Endothelial cell of umbilical vein (primary cell): Measurements from ENCODE around the gene MVP. TPM values are rescaled to one million over a fixed set of nuclear protein-coding genes. Genes with fewer than 3 reads are reported as not detected.

ENCODE experiments used
- BruUV-seq: library from RNA; stranded (reverse); fragments of 400-500 nt; replicated peaks from 2 replicates; lab custom pipeline; 2021; lab: Mats Ljungman, UMichigan
- CTCF ChIA-PET: fragments of 300-600, 350-600 bp; sonication (Branson Sonifier 250); formaldehyde crosslinking; loops from one replicate; lab custom pipeline; 2021; ENCODE audit warnings: antibody characterized with exemption, inconsistent platforms; lab: Charles Lee
- POLR2A ChIA-PET: fragments of 300-600, 350-600 bp; sonication (Branson Sonifier 250); formaldehyde crosslinking; loops from one replicate; lab custom pipeline; 2021; ENCODE audit warnings: antibody characterized with exemption, inconsistent platforms; lab: Charles Lee
- DNase-seq: peaks from one replicate; pipeline ENCODE4 v3.0.0-alpha.2; 2011; ENCODE audit warnings: low read depth, low spot score
- FAIRE-seq: peaks from 2 replicates; lab custom pipeline; 2011; peaks lifted over from hg19 to GRCh38; lab: Jason Lieb, UNC
- H2AFZ ChIP-seq: 2 replicates; pipeline ENCODE4 v1.6.0; 2012; ENCODE audit warnings: low read depth, low read length, control low read depth, inconsistent platforms
- H3K27ac ChIP-seq: 2 replicates; pipeline ENCODE4 v1.5.1; 2011; ENCODE audit warnings: low read depth, mild to moderate bottlenecking, control low read depth, low read length, moderate library complexity; ENCODE audit not compliant: insufficient read depth
- H3K27me3 ChIP-seq, 2 experiments: 2 replicates each; pipeline versions ENCODE4 v1.6.0 to v1.6.1; 2011; ENCODE audit warnings: low read length in 2 of 2, mixed read lengths in 1 of 2; ENCODE audit not compliant: control insufficient read depth in 2 of 2, insufficient read depth in 2 of 2
- H3K36me3 ChIP-seq, 2 experiments: 2 replicates in 1 of 2; 3 replicates in 1 of 2; pipeline ENCODE4 v1.5.1; 2011; ENCODE audit warnings: low read length in 2 of 2, mild to moderate bottlenecking in 1 of 2, moderate library complexity in 1 of 2; ENCODE audit not compliant: control insufficient read depth in 2 of 2, insufficient read depth in 2 of 2; ENCODE audit errors: extremely low read depth in 1 of 2
- H3K4me1 ChIP-seq: 3 replicates; pipeline ENCODE4 v1.5.1; 2011; ENCODE audit warnings: mild to moderate bottlenecking, low read length; ENCODE audit not compliant: control insufficient read depth, insufficient read depth; ENCODE audit errors: extremely low read depth
- H3K4me2 ChIP-seq: 2 replicates; pipeline ENCODE4 v1.6.1; 2011; ENCODE audit warnings: low read length, control low read depth, mixed read lengths; ENCODE audit not compliant: insufficient read depth
- H3K4me3 ChIP-seq, 3 experiments: fragments of 200-600 bp in 1 of 3; sonication (generic), shearing (Covaris generic) in 1 of 3; replicated peaks in 1 of 3; 2 replicates each; pipeline ENCODE4 v1.5.1; 2011 to 2016; ENCODE audit warnings: control low read depth in 3 of 3, low read length in 3 of 3, mild to moderate bottlenecking in 2 of 3, inconsistent platforms in 1 of 3, low read depth in 1 of 3, moderate library complexity in 1 of 3; ENCODE audit not compliant: insufficient read depth in 1 of 3
- H3K79me2 ChIP-seq: 2 replicates; pipeline ENCODE4 v1.6.0; 2012; ENCODE audit warnings: low read length, inconsistent platforms; ENCODE audit not compliant: control insufficient read depth, insufficient read depth
- H3K9ac ChIP-seq: replicated peaks from 2 replicates; pipeline ENCODE3; 2011; ENCODE audit warnings: low read length, control low read depth; ENCODE audit not compliant: insufficient read depth; ENCODE audit errors: extremely low read depth
- H3K9me1 ChIP-seq: replicated peaks from 3 replicates; pipeline ENCODE4 v1.6.0; 2011; ENCODE audit warnings: mild to moderate bottlenecking, low read length; ENCODE audit not compliant: control insufficient read depth, insufficient read depth; ENCODE audit errors: extremely low read depth
- H3K9me3 ChIP-seq: replicated peaks from 2 replicates; pipeline ENCODE4 v1.5.1; 2012; ENCODE audit warnings: low read length, inconsistent platforms; ENCODE audit not compliant: control insufficient read depth, insufficient read depth
- H4K20me1 ChIP-seq: replicated peaks from 2 replicates; pipeline ENCODE3; 2011; ENCODE audit warnings: mild to moderate bottlenecking, low read length; ENCODE audit not compliant: control insufficient read depth, insufficient read depth; ENCODE audit errors: extremely low read depth
- CTCF ChIP-seq, 2 donors: IDR thresholded peaks; 1 replicate in 1 of 2; 2 replicates in 1 of 2; pipeline ENCODE4 v1.5.1; 2011; ENCODE audit warnings: low read length in 2 of 2, mild to moderate bottlenecking in 2 of 2, moderate library complexity in 2 of 2, control low read depth in 1 of 2, inconsistent platforms in 1 of 2, low read depth in 1 of 2; ENCODE audit not compliant: insufficient read depth in 1 of 2; ENCODE audit errors: extremely low read depth in 1 of 2
- EZH2 ChIP-seq: IDR thresholded peaks from 2 replicates; pipeline ENCODE4 v1.6.1; 2012; ENCODE audit warnings: borderline replicate concordance, low read depth, mild to moderate bottlenecking, moderate library complexity, low read length, inconsistent platforms; ENCODE audit not compliant: severe bottlenecking
- FOS ChIP-seq: IDR thresholded peaks from 2 replicates; pipeline ENCODE4 v1.6.1; 2011; ENCODE audit warnings: mild to moderate bottlenecking, low read length, moderate library complexity, borderline replicate concordance; ENCODE audit not compliant: insufficient read depth
- GATA2 ChIP-seq: IDR thresholded peaks from 2 replicates; pipeline ENCODE4 v1.7.0; 2011; ENCODE audit warnings: low read depth, mild to moderate bottlenecking, moderate library complexity, mixed read lengths, low read length; ENCODE audit not compliant: insufficient read length, insufficient read depth
- JUN ChIP-seq: IDR thresholded peaks from 2 replicates; pipeline ENCODE4 v1.6.1; 2011; ENCODE audit warnings: borderline replicate concordance, low read depth; ENCODE audit not compliant: insufficient read length, insufficient read depth
- MAX ChIP-seq: IDR thresholded peaks from 2 replicates; pipeline ENCODE4 v1.6.1; 2011; ENCODE audit not compliant: insufficient read depth, insufficient read length
- MYC ChIP-seq: IDR thresholded peaks from one replicate; pipeline ENCODE4 v1.6.1; 2011; ENCODE audit warnings: mild to moderate bottlenecking, low read depth, low read length
- POLR2A ChIP-seq: IDR thresholded peaks from 2 replicates; pipeline ENCODE4 v1.6.1; 2012; ENCODE audit warnings: low read depth, mild to moderate bottlenecking, control low read depth, low read length
- POLR2AphosphoS5 ChIP-seq: IDR thresholded peaks from 2 replicates; pipeline ENCODE4 v1.6.1; 2012; ENCODE audit warnings: low read depth, mild to moderate bottlenecking, control low read depth, low read length, moderate library complexity; ENCODE audit not compliant: insufficient read depth
- dilution Hi-C: fragments of 300-500 bp; cut with MboI; formaldehyde crosslinking; loops from one replicate; pipeline ENCODE4 v1.15.0; 2019; ENCODE audit warnings: low sequenced_read_pairs; ENCODE audit not compliant: extremely low pct_ligation_motif_present
- intact Hi-C: fragments of 100-400 bp; cut with micrococcal nuclease; formaldehyde crosslinking; loops from one replicate; pipeline ENCODE4 v1.10.0; 2022
- polyA plus RNA-seq, 4 experiments: library from polyadenylated mRNA; depleted of rRNA in 3 of 4; stranded (reverse) in 3 of 4; unstranded in 1 of 4; fragments of >200 nt; gene quantifications; 2 replicates each; pipeline versions ENCODE4 v1.2.1 to v1.2.3, GENCODE V29; 2011 to 2012; ENCODE audit warnings: missing spikeins in 1 of 4
- total RNA-seq: library from RNA; stranded (reverse); gene quantifications from 2 replicates; pipeline ENCODE4 v1.2.3, GENCODE V29; 2021

The MVP gene
- total and polyA plus RNA-seq, 2 donors (not counting 3 experiments of a cell fraction or from before 2014, with no cell fraction given), result 49.8 to 118 TPM

GRCh38 chr16:29821643-29822115 is 1.4 kb downstream of the MVP start:
- dilution Hi-C loops (no loop called here), intact Hi-C loops (loop anchor here (2.0 to 10.0 kb wide), 5 partner anchors 27 to 151 kb away; partner anchors contain the start of genes ASPHD1, CDIPT, KCTD13 and TAOK2)
- Histone ChIP-seq H3K36me3 (peaks cover 0 to 5% of the 10 kb centered on the region in 2 experiments), H3K9me3 (no peaks in the 10 kb centered on the region), H3K9ac (peak overlapping the region; percentile 63), H3K9me1 (no peaks in the 10 kb centered on the region), H4K20me1 (no peaks in the 10 kb centered on the region), H2AFZ (no peak overlapping the region), H3K4me3 (peak overlapping the region in 2 of 3 experiments; percentile 29 to 91), H3K79me2 (peaks cover 40% of the 10 kb centered on the region), H3K27ac (peak overlapping the region; percentile 67), H3K4me2 (peak overlapping the region; percentile 89), H3K4me1 (peaks cover 56% of the 10 kb centered on the region), H3K27me3 (no peaks in the 10 kb centered on the region)
- peak; percentile 43 for TF ChIP-seq POLR2AphosphoS5
- TF ChIP-seq FOS, result peak; percentile 73
- TF ChIP-seq JUN, result no peak
- no peak for TF ChIP-seq MAX
- ChIA-PET POLR2A (interaction anchor here (0.7 kb wide), 1 partner anchor 87 kb away, joined by 7 read pairs; no protein-coding TSS in a partner anchor), CTCF (interaction anchor here (1.0 to 8.2 kb wide), 6 partner anchors 14 to 154 kb away, joined by 3 to 140 read pairs (median 4); no protein-coding TSS in a partner anchor)
- FAIRE-seq (peak; percentile 76), DNase-seq (peak; percentile 55)
- TSS peak; percentile 42 for BruUV-seq

GRCh38 chr16:29824589-29825144 is 4.4 kb downstream of the MVP start:
- intact Hi-C loops (loop anchor here (1.0 to 10.0 kb wide), 5 partner anchors 8 to 148 kb away; partner anchors contain the start of genes ASPHD1, CDIPT, KCTD13 and PAGR1), dilution Hi-C loops (no loop called here)
- H3K4me3 ChIP-seq, result no peak overlapping the region
- no peaks in the 10 kb centered on the region for H3K27me3 ChIP-seq
- no peak overlapping the region for H3K9ac ChIP-seq
- H3K9me1 ChIP-seq, result no peaks in the 10 kb centered on the region
- H2AFZ ChIP-seq, result no peak overlapping the region
- CTCF ChIA-PET, result interaction anchor here (0.7 to 7.0 kb wide), 7 partner anchors 9 to 124 kb away, joined by 3 to 66 read pairs (median 5); partner anchors contain the start of gene PAGR1
- TF ChIP-seq MYC, result no peak
- TF ChIP-seq POLR2AphosphoS5, result peak; percentile 31
- no peak for TF ChIP-seq CTCF (IDR thresholded peaks at IDR 0.05; ENCODE audit: extremely low read depth in 1 of 2, insufficient read depth in 1 of 2, low read depth in 1 of 2, low read length in 2 of 2)
- no peak for TF ChIP-seq EZH2
- peak; percentile 38 for TF ChIP-seq GATA2
- no peak for TF ChIP-seq POLR2A
- TF ChIP-seq JUN, result peak; percentile 81
- TF ChIP-seq MAX, result no peak
- peak; percentile 67 for TF ChIP-seq FOS
- peak overlapping the region; percentile 40 for H3K4me2 ChIP-seq
- no peaks in the 10 kb centered on the region for H4K20me1 ChIP-seq
- H3K79me2 ChIP-seq, result peaks cover 30% of the 10 kb centered on the region
- no TSS peak for BruUV-seq
- H3K4me1 ChIP-seq, result peaks cover 51% of the 10 kb centered on the region
- H3K27ac ChIP-seq, result peak overlapping the region; percentile 73
- POLR2A ChIA-PET, result interaction anchor here (0.6 to 0.7 kb wide), 6 partner anchors 15 to 1014 kb away, joined by 3 to 16 read pairs (median 4); no protein-coding TSS in a partner anchor
- FAIRE-seq (peak; percentile 96), DNase-seq (peak; percentile 85)
- H3K9me3 ChIP-seq, result no peaks in the 10 kb centered on the region
- no peaks in the 10 kb centered on the region for H3K36me3 ChIP-seq
